ENCODE data around the gene RABGGTA. TPM values are rescaled to one million over a fixed set of nuclear protein-coding genes. Genes with fewer than 3 reads are reported as not detected.

The RABGGTA gene
- total RNA-seq, 1 experiment from 2014 or later, result 27.1 TPM

DNA sequence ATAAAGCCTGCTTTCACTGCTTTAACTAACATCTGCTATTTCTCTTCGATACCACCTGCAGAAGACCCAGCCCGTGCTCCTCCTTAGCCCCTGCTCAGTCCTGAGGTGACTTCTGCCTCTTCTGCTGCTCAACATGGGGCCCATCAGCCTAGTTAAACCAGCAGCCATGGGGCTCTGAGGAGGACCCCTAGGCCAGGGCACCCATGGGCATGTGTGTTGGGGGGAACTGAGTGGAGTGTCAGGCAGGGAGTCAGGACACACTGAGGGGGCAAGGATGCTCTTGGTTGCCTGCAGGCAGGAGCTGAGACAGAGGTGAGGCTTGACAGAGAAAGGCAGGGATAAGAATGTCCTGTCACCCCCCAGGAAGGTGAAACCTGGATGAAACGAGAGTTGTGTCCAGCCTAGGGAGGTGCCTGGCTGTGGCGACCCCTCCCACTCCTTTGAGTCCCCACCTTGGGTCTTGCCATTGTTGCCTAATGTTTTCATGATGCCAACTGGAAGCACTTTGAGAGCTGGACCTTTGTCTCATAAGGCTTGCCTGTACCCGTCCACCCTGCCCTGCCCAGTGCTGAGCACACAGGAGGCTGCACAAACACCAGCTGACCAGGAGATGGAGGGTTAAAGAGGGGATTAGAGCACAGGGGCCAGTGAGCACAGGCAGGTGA is 12.5 kb upstream of the RABGGTA start:
- no peaks in the 10 kb centered on the region for H3K4me1 ChIP-seq
- H3K9me3 Mint-ChIP-seq (ENCODE audit: unreplicated experiment), result no peaks in the 10 kb centered on the region
- no peaks in the 10 kb centered on the region for H3K27me3 ChIP-seq (replicated peaks; ENCODE audit: control insufficient read depth, insufficient read depth, low read length)
- no peak overlapping the region for H3K4me3 ChIP-seq (ENCODE audit: low read depth, low read length)
- intact Hi-C loops (cut with micrococcal nuclease; ENCODE audit: unreplicated experiment), result no loop called here
- no TSS peak for BruUV-seq (replicated peaks)
- no peaks in the 10 kb centered on the region for H3K9me3 ChIP-seq
- H3K36me3 Mint-ChIP-seq (ENCODE audit: insufficient read depth, unreplicated experiment), result no peaks in the 10 kb centered on the region
- no peaks in the 10 kb centered on the region for H3K4me1 Mint-ChIP-seq (ENCODE audit: low read depth, unreplicated experiment)
- no peak for DNase-seq
- POLR2A ChIA-PET, result interaction anchor here (0.6 kb wide), 1 partner anchor 40 kb away, joined by 5 read pairs; no protein-coding TSS in a partner anchor
- TF ChIP-seq, protein P1, sequence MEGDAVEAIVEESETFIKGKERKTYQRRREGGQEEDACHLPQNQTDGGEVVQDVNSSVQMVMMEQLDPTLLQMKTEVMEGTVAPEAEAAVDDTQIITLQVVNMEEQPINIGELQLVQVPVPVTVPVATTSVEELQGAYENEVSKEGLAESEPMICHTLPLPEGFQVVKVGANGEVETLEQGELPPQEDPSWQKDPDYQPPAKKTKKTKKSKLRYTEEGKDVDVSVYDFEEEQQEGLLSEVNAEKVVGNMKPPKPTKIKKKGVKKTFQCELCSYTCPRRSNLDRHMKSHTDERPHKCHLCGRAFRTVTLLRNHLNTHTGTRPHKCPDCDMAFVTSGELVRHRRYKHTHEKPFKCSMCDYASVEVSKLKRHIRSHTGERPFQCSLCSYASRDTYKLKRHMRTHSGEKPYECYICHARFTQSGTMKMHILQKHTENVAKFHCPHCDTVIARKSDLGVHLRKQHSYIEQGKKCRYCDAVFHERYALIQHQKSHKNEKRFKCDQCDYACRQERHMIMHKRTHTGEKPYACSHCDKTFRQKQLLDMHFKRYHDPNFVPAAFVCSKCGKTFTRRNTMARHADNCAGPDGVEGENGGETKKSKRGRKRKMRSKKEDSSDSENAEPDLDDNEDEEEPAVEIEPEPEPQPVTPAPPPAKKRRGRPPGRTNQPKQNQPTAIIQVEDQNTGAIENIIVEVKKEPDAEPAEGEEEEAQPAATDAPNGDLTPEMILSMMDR (IDR thresholded peaks at IDR 0.05; ENCODE audit: insufficient read depth in 1 of 2, low read depth in 1 of 2, low read length in 1 of 2, severe bottlenecking in 1 of 2, unreplicated experiment in 1 of 2), result no peak
- H3K27ac Mint-ChIP-seq (ENCODE audit: unreplicated experiment), result no peak overlapping the region
- CTCF ChIA-PET, result no interaction called here
- H3K27me3 Mint-ChIP-seq (ENCODE audit: insufficient read depth, unreplicated experiment), result no peaks in the 10 kb centered on the region
- H3K4me3 Mint-ChIP-seq (ENCODE audit: unreplicated experiment), result no peak overlapping the region
- no peaks in the 10 kb centered on the region for H3K36me3 ChIP-seq (ENCODE audit: control insufficient read depth, insufficient read depth, low read length)

DNA sequence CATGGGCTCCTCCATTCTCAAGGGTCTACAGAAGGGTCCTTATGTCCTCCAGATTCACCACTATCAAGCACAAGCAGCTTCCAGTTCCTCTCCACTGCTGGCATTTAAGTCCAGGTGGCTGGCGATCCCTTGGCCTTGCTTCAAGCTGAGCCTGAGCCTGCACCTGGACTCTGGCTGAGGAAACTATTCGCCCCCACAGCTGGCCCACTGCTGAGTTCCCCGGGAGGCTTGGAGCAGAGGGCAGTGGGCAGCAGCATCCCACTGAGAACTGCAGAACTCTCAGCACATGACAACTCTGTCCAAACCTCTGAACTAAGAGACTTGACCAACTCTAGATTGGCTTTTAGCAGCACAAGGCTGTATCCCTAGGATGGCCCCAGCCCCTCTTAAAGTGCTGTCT is 11.3 kb upstream of the RABGGTA start:
- no TSS peak for BruUV-seq (replicated peaks)
- H3K4me3 Mint-ChIP-seq (ENCODE audit: unreplicated experiment), result no peak overlapping the region
- no peak overlapping the region for H3K27ac Mint-ChIP-seq (ENCODE audit: unreplicated experiment)
- POLR2A ChIA-PET, result no interaction called here
- Histone ChIP-seq H3K4me3 (ENCODE audit: low read depth, low read length) (no peak overlapping the region), H3K9me3 (no peaks in the 10 kb centered on the region), H3K36me3 (ENCODE audit: control insufficient read depth, insufficient read depth, low read length) (no peaks in the 10 kb centered on the region), H3K4me1 (no peaks in the 10 kb centered on the region), H3K27me3 (replicated peaks; ENCODE audit: control insufficient read depth, insufficient read depth, low read length) (no peaks in the 10 kb centered on the region)
- H3K4me1 Mint-ChIP-seq (ENCODE audit: low read depth, unreplicated experiment), result no peaks in the 10 kb centered on the region
- H3K9me3 Mint-ChIP-seq (ENCODE audit: unreplicated experiment), result no peaks in the 10 kb centered on the region
- intact Hi-C loops (cut with micrococcal nuclease; ENCODE audit: unreplicated experiment), result no loop called here
- no peak for DNase-seq
- CTCF ChIA-PET, result no interaction called here
- TF ChIP-seq, protein P1 (IDR thresholded peaks at IDR 0.05; ENCODE audit: insufficient read depth in 1 of 2, low read depth in 1 of 2, low read length in 1 of 2, severe bottlenecking in 1 of 2, unreplicated experiment in 1 of 2), result no peak
- no peaks in the 10 kb centered on the region for H3K27me3 Mint-ChIP-seq (ENCODE audit: insufficient read depth, unreplicated experiment)
- no peaks in the 10 kb centered on the region for H3K36me3 Mint-ChIP-seq (ENCODE audit: insufficient read depth, unreplicated experiment)

DNA sequence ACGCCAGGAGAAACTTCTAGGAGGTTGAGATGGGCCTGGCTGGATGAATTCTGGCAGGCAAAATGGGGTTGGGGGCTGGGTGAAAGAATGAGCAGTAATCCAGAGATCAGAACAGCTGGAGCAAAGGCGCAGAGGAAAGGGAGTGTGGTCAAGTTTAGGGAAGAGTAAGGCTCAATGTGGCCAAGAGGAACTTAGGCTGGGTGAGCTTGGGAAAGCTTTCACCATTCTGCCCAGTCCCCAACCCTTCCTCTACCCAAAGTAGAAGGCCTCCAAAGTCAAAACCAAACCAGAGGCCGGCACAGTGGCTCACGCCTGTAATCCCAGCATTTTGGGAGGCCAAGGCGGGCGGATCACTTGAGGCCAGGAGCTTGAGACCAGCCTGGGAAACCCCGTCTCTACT is 10.2 kb upstream of the RABGGTA start:
- H3K27me3 ChIP-seq (replicated peaks; ENCODE audit: control insufficient read depth, insufficient read depth, low read length), result no peaks in the 10 kb centered on the region
- CTCF ChIA-PET, result no interaction called here
- H3K4me3 ChIP-seq (ENCODE audit: low read depth, low read length), result no peak overlapping the region
- H3K36me3 Mint-ChIP-seq (ENCODE audit: insufficient read depth, unreplicated experiment), result no peaks in the 10 kb centered on the region
- intact Hi-C loops (cut with micrococcal nuclease; ENCODE audit: unreplicated experiment), result no loop called here
- H3K4me1 Mint-ChIP-seq (ENCODE audit: low read depth, unreplicated experiment), result no peaks in the 10 kb centered on the region
- H3K4me1 ChIP-seq, result no peaks in the 10 kb centered on the region
- no peak overlapping the region for H3K27ac Mint-ChIP-seq (ENCODE audit: unreplicated experiment)
- TF ChIP-seq, protein P1 (IDR thresholded peaks at IDR 0.05; ENCODE audit: insufficient read depth in 1 of 2, low read depth in 1 of 2, low read length in 1 of 2, severe bottlenecking in 1 of 2, unreplicated experiment in 1 of 2), result no peak
- DNase-seq, result no peak
- POLR2A ChIA-PET, result no interaction called here
- no TSS peak for BruUV-seq (replicated peaks)
- no peaks in the 10 kb centered on the region for H3K27me3 Mint-ChIP-seq (ENCODE audit: insufficient read depth, unreplicated experiment)
- no peaks in the 10 kb centered on the region for H3K36me3 ChIP-seq (ENCODE audit: control insufficient read depth, insufficient read depth, low read length)
- H3K9me3 ChIP-seq, result no peaks in the 10 kb centered on the region
- no peak overlapping the region for H3K4me3 Mint-ChIP-seq (ENCODE audit: unreplicated experiment)
- H3K9me3 Mint-ChIP-seq (ENCODE audit: unreplicated experiment), result no peaks in the 10 kb centered on the region
